ENCODE data around the gene AP5B1. TPM values are rescaled to one million over a fixed set of nuclear protein-coding genes. Genes with fewer than 3 reads are reported as not detected.

Gene AP5B1
- total RNA-seq, result 18.4 and 19.3 TPM in 2 replicates
- long read RNA-seq, partial matches to known transcripts, result 0 of 5 reads
- long read RNA-seq, other reads (novel, unspliced or antisense), result 5 of 5 reads

- TF ChIP-seq CTCF (IDR thresholded peaks at IDR 0.05; ENCODE audit: unreplicated experiment), result no peak
- Mint-ChIP-seq H3K4me3 (ENCODE audit: low read depth) (peak within 1 kb of the TSS; percentile 88), H3K27ac (peak within 1 kb of the TSS; percentile 95), H3K4me1 (ENCODE audit: low read depth) (peaks cover 8% of the 10 kb centered on the region), H3K9me3 (ENCODE audit: low read depth) (no peaks in the 10 kb centered on the region), H3K36me3 (ENCODE audit: insufficient read depth) (no peaks in the 10 kb centered on the region), H3K27me3 (peaks cover 24% of the 10 kb centered on the region)
- DNase-seq (ENCODE audit: low spot score, unreplicated experiment), result peak; percentile 49
These were observed at the start of gene AP5B1 for GRCh38 chr11:65780770-65781151. TSS of gene AP5B1 (minus strand) at chr11:65780976. CDS start at chr11:65780591, 385 bp downstream.

DNA sequence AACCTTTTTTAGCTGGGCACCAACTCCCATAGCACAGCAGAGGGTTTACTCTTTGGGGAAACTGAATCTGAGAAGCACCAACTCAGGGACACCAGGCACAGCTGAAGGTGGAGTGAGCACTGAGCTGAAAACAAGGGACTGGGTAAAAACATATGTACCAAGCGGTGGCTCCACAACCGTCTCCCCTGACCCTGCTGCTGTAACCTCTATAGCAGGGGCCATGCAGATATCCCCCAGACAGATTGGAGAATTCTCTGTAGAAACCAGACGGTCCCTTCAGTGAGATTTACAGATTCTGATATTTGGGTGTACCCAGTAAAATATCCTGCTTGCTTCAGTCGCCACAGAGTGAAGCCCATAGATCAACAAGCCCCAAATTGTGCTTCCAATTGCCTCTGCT lies 48.7 kb upstream of the AP5B1 start:
- H3K4me3 Mint-ChIP-seq (ENCODE audit: low read depth), result no peak overlapping the region

GRCh38 chr11:65826984-65827735 lies 46.4 kb upstream of the AP5B1 start:
- Mint-ChIP-seq H3K27me3 (peaks cover 9% of the 10 kb centered on the region), H3K4me1 (ENCODE audit: low read depth) (peaks cover 1% of the 10 kb centered on the region), H3K36me3 (ENCODE audit: insufficient read depth) (no peaks in the 10 kb centered on the region), H3K27ac (peak overlapping the region; percentile 14), H3K4me3 (ENCODE audit: low read depth) (no peak overlapping the region), H3K9me3 (ENCODE audit: low read depth) (no peaks in the 10 kb centered on the region)
- TF ChIP-seq CTCF (IDR thresholded peaks at IDR 0.05; ENCODE audit: unreplicated experiment), result no peak
- DNase-seq (ENCODE audit: low spot score, unreplicated experiment), result no peak

More for the DNA sequence above, 48.7 kb upstream of the AP5B1 start:
- no peak for DNase-seq (ENCODE audit: low spot score, unreplicated experiment)
- Mint-ChIP-seq H3K9me3 (ENCODE audit: low read depth) (no peaks in the 10 kb centered on the region), H3K36me3 (ENCODE audit: insufficient read depth) (no peaks in the 10 kb centered on the region), H3K27me3 (peaks cover 16% of the 10 kb centered on the region), H3K27ac (no peak overlapping the region), H3K4me1 (ENCODE audit: low read depth) (peaks cover 5% of the 10 kb centered on the region)
- no peak for TF ChIP-seq CTCF (IDR thresholded peaks at IDR 0.05; ENCODE audit: unreplicated experiment)

GRCh38 chr11:65822776-65823528 lies 42.2 kb upstream of the AP5B1 start:
- Mint-ChIP-seq H3K4me3 (ENCODE audit: low read depth) (no peak overlapping the region), H3K9me3 (ENCODE audit: low read depth) (no peaks in the 10 kb centered on the region), H3K36me3 (ENCODE audit: insufficient read depth) (no peaks in the 10 kb centered on the region), H3K27me3 (no peaks in the 10 kb centered on the region), H3K27ac (no peak overlapping the region), H3K4me1 (ENCODE audit: low read depth) (no peaks in the 10 kb centered on the region)
- no peak for TF ChIP-seq CTCF (IDR thresholded peaks at IDR 0.05; ENCODE audit: unreplicated experiment)
- DNase-seq (ENCODE audit: low spot score, unreplicated experiment), result no peak

DNA sequence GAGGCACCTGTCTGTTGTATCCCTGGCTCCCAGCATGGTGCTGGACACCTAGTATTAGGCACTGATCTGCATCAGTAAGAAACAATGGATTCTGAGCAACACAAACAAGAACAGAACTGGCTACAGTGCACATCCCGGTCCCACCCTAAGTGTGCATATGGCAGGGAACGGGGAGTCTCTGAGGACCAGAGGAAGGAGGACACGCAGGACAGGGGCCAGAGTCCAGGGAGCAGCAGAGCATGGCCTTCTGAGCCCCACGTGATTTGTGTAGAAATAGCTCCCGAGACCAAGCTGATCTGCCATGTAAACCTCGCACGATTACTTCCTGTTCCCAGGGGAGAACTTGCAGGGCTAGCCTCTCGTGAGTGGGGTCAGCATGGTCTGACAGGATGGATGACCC lies 40.3 kb upstream of the AP5B1 start:
- peaks cover 4% of the 10 kb centered on the region for H3K36me3 Mint-ChIP-seq (ENCODE audit: insufficient read depth)
- no peak for DNase-seq (ENCODE audit: low spot score, unreplicated experiment)
- H3K9me3 Mint-ChIP-seq (ENCODE audit: low read depth), result no peaks in the 10 kb centered on the region
- no peaks in the 10 kb centered on the region for H3K27me3 Mint-ChIP-seq
- H3K4me1 Mint-ChIP-seq (ENCODE audit: low read depth), result peaks cover 4% of the 10 kb centered on the region
- no peak overlapping the region for H3K27ac Mint-ChIP-seq
- H3K4me3 Mint-ChIP-seq (ENCODE audit: low read depth), result no peak overlapping the region
- no peak for TF ChIP-seq CTCF (IDR thresholded peaks at IDR 0.05; ENCODE audit: unreplicated experiment)
